GM12878 (cell line): ENCODE data around the gene DDR2. TPM values are rescaled to one million over a fixed set of nuclear protein-coding genes. Genes with fewer than 3 reads are reported as not detected.

Experiments
- ATAC-seq: fragments of 200-7000 bp; cut with Tn5 transposase; 3 replicates; pipeline ENCODE4 v1.9.1; 2020; ENCODE audit warnings: mild to moderate bottlenecking, moderate library complexity
- BruUV-seq: library from RNA; stranded (reverse); fragments of 400-500 nt; replicated peaks from 2 replicates; lab custom pipeline; 2021; lab: Mats Ljungman, UMichigan
- CTCF ChIA-PET: fragments of 300-600 bp; sonication (Branson Sonifier 250); formaldehyde crosslinking; extraction: SDS; loops from one replicate; lab custom pipeline; 2021; ENCODE audit warnings: inconsistent platforms; lab: Yijun Ruan, JAX
- POLR2A ChIA-PET: fragments of 350-600 bp; formaldehyde crosslinking; extraction: SDS; loops from one replicate; lab custom pipeline; 2021; ENCODE audit warnings: inconsistent platforms; lab: Charles Lee
- RAD21 ChIA-PET: fragments of 300-600 bp; sonication (Branson Sonifier 250); formaldehyde crosslinking; loops from one replicate; lab custom pipeline; 2023; ENCODE audit warnings: antibody characterized with exemption; ENCODE audit not compliant: unreplicated experiment; lab: Charles Lee
- SMC1A ChIA-PET: fragments of 300-600 bp; sonication (Branson Sonifier 250); formaldehyde crosslinking; loops from one replicate; lab custom pipeline; 2023; ENCODE audit not compliant: unreplicated experiment, uncharacterized antibody; lab: Charles Lee
- DNase-seq: peaks from one replicate; pipeline ENCODE4 v3.0.0-alpha.2; 2011; ENCODE audit warnings: low read depth, low spot score
- FAIRE-seq: peaks from 3 replicates; lab custom pipeline; 2011; peaks lifted over from hg19 to GRCh38; lab: Jason Lieb, UNC
- H2AFZ ChIP-seq: 2 replicates; pipeline ENCODE4 v1.6.0; 2011; ENCODE audit warnings: low read depth, low read length, control low read depth; ENCODE audit not compliant: control insufficient read depth
- H3K27ac ChIP-seq: 2 replicates; pipeline ENCODE4 v1.5.1; 2011; ENCODE audit warnings: control low read depth; ENCODE audit not compliant: control insufficient read depth, insufficient read depth
- H3K27me3 ChIP-seq, 2 experiments: replicated peaks in 1 of 2; 2 replicates each; pipeline versions ENCODE4 v1.6.0 to v1.6.1; 2011; ENCODE audit warnings: low read length in 1 of 2; ENCODE audit not compliant: control insufficient read depth in 2 of 2, insufficient read depth in 2 of 2
- H3K36me3 ChIP-seq, 2 experiments: 2 replicates each; pipeline ENCODE4 v1.5.1; 2011; ENCODE audit warnings: low read length in 1 of 2; ENCODE audit not compliant: control insufficient read depth in 2 of 2, insufficient read depth in 2 of 2
- H3K4me1 ChIP-seq: 2 replicates; pipeline ENCODE4 v1.6.1; 2011; ENCODE audit warnings: mild to moderate bottlenecking, low read length, moderate library complexity, mixed read lengths; ENCODE audit not compliant: control insufficient read depth, insufficient read depth
- H3K4me2 ChIP-seq: 2 replicates; pipeline ENCODE4 v1.6.0; 2011; ENCODE audit warnings: control low read depth; ENCODE audit not compliant: control insufficient read depth, insufficient read depth
- H3K4me3 ChIP-seq: fragments of 200-600 bp; sonication (generic); 2 replicates; pipeline ENCODE4 v1.5.1; 2016
- H3K79me2 ChIP-seq: 2 replicates; pipeline ENCODE4 v1.6.0; 2011; ENCODE audit warnings: low read length; ENCODE audit not compliant: control insufficient read depth, insufficient read depth
- H3K9ac ChIP-seq: 2 replicates; pipeline ENCODE4 v1.8.0; 2011; ENCODE audit warnings: low read length, control low read depth, mixed read lengths; ENCODE audit not compliant: control insufficient read depth, insufficient read depth
- H3K9me3 ChIP-seq: replicated peaks from 3 replicates; pipeline ENCODE4 v1.5.1; 2011; ENCODE audit warnings: mild to moderate bottlenecking, low read length; ENCODE audit not compliant: control insufficient read depth, insufficient read depth
- H4K20me1 ChIP-seq: 2 replicates; pipeline ENCODE4 v1.6.0; 2011; ENCODE audit not compliant: control insufficient read depth, insufficient read depth
- BCL11A ChIP-seq: IDR thresholded peaks from 2 replicates; pipeline ENCODE4 v1.6.1; 2011; ENCODE audit warnings: low read depth, low read length
- DPF2 ChIP-seq: fragments of 450-650 bp; IDR thresholded peaks from 2 replicates; pipeline ENCODE4 v1.6.1; 2017; ENCODE audit warnings: mild to moderate bottlenecking
- MYB ChIP-seq: fragments of 150-350 bp; IDR thresholded peaks from 2 replicates; pipeline ENCODE4 v1.6.1; 2014; ENCODE audit warnings: mild to moderate bottlenecking, low read depth, low read length, borderline replicate concordance
- RAD21 ChIP-seq: IDR thresholded peaks from 2 replicates; pipeline ENCODE4 v1.6.1; 2011; ENCODE audit warnings: mild to moderate bottlenecking, low read depth, low read length, moderate library complexity; ENCODE audit not compliant: insufficient read depth
- RUNX3 ChIP-seq: IDR thresholded peaks from 2 replicates; pipeline ENCODE4 v1.6.1; 2012; ENCODE audit warnings: low read length, inconsistent platforms
- SMC3 ChIP-seq: IDR thresholded peaks from 2 replicates; pipeline ENCODE4 v1.6.1; 2011; ENCODE audit warnings: low read length, improper control_type of control experiment, borderline replicate concordance
- SRF ChIP-seq, 2 experiments: IDR thresholded peaks; 2 replicates each; pipeline ENCODE4 v1.6.1; 2011; ENCODE audit warnings: low read depth in 2 of 2, low read length in 2 of 2, mild to moderate bottlenecking in 1 of 2, moderate library complexity in 1 of 2
- TARDBP ChIP-seq: IDR thresholded peaks from 2 replicates; pipeline ENCODE4 v1.6.1; 2016; ENCODE audit warnings: borderline replicate concordance
- YY1 ChIP-seq: IDR thresholded peaks from 2 replicates; pipeline ENCODE4 v1.6.1; 2011; ENCODE audit warnings: low read depth, mild to moderate bottlenecking, low read length
- ZNF274 ChIP-seq: IDR thresholded peaks from one replicate; pipeline ENCODE4 v1.8.0; 2011; ENCODE audit not compliant: insufficient read length, insufficient read depth
- WGBS: methylation state at CpG from one replicate; pipeline ENCODE4 v1.1.6; 2016; ENCODE audit warnings: low lambda C conversion rate; ENCODE audit not compliant: insufficient replicate concordance, insufficient coverage; ENCODE audit errors: missing lambda C conversion rate; 5-methylcytosine and 5-hydroxymethylcytosine counted together
- in situ Hi-C: fragments of 300-500 bp; cut with MboI; formaldehyde crosslinking; loops from 9 replicates; pipeline ENCODE4 v1.14.3; 2018; ENCODE audit warnings: mixed read lengths
- intact Hi-C: fragments of 100-400 bp; cut with micrococcal nuclease; formaldehyde crosslinking; loops from one replicate; pipeline ENCODE4 v1.14.2; 2022; ENCODE audit not compliant: unreplicated experiment
- polyA plus RNA-seq, 11 experiments: library from polyadenylated mRNA; depleted of rRNA in 4 of 11; unstranded in 6 of 11; stranded (reverse) in 5 of 11; fragments of >200 nt; fragmentation: Nextera tagmentation in 4 of 11; fragmentation: Illumina TruSeq in 1 of 11; extraction: Ambion mirVana in 4 of 11; extraction: Trizol in 1 of 11; gene quantifications; 1 replicate in 1 of 11; 2 replicates in 10 of 11; pipeline versions ENCODE4 v1.2.1 to v1.2.3, GENCODE V29; 2011 to 2016; ENCODE audit warnings: inconsistent platforms in 2 of 11, missing spikeins in 2 of 11, low read depth in 1 of 11
- total RNA-seq, 4 experiments: library from RNA; depleted of rRNA in 3 of 4; stranded (reverse); fragments of >200 nt in 3 of 4; fragmentation: Illumina TruSeq in 1 of 4; extraction: Trizol in 1 of 4; gene quantifications; 2 replicates each; pipeline versions ENCODE4 v1.2.1 to v1.2.3, GENCODE V29; 2013 to 2021
- TF ChIP-seq, protein P1 (sequence below): fragments of 450-650 bp; IDR thresholded peaks from 2 replicates; pipeline ENCODE4 v1.6.1; 2017; ENCODE audit warnings: antibody characterized with exemption, mild to moderate bottlenecking, moderate library complexity
- TF ChIP-seq, protein P2 (sequence below): fragments of 450-650 bp; formaldehyde crosslinking; IDR thresholded peaks from 2 replicates; pipeline ENCODE4 v1.5.0; 2022; ENCODE audit warnings: mild to moderate bottlenecking, missing genetic modification characterization
- TF ChIP-seq, protein P3 (sequence below): fragments of 450-650 bp; IDR thresholded peaks from 2 replicates; pipeline ENCODE4 v1.6.1; 2016; ENCODE audit warnings: mild to moderate bottlenecking, moderate library complexity, borderline replicate concordance

The DDR2 gene
- total and polyA plus RNA-seq, 10 of the 15 experiments (the other 5 are each of a cell fraction or from before 2014, with no cell fraction given) = 1.9 to 8.8 (median 5.5) TPM

DNA sequence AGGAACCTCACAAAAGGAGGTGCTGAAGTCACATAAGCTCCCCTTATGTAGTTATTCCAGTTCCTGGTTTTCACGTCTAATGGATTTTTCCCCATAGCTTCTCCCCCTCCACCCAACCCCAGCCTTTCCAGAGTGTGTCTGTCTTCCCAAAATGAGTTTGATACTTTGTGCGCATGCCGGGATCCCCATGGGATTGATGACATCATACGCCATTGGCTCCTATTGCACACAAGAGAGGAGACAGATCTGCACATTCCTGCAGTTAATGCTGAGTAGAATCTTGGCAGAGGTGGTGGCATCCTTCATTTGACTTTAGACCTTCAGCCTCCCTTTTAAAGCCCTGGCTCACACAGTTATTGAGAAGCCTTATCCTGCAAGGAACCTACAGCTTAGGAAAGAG, 71.4 kb downstream of the DDR2 start:
- Histone ChIP-seq H3K4me1 (0 out of 2 replicates have a peak, but pooled peaks cover 5% of the 10 kb centered on the region), H3K9me3 (no peaks in the 10 kb centered on the region), H3K36me3 (no peaks in the 10 kb centered on the region), H3K9ac (no peak overlapping the region), H3K27ac (no peak overlapping the region), H4K20me1 (no peaks in the 10 kb centered on the region), H3K4me2 (no peak overlapping the region), H3K79me2 (no peaks in the 10 kb centered on the region), H2AFZ (no peak overlapping the region), H3K27me3 (no peaks in the 10 kb centered on the region), H3K4me3 (no peak overlapping the region)
- DNase-seq (no peak), FAIRE-seq (no peak), ATAC-seq (no peak)
- intact Hi-C loops = no loop called here
- RAD21 ChIA-PET = interaction anchor here (4.7 kb wide), 1 partner anchor 72 kb away, joined by 39 read pairs; the partner anchor contains the start of gene DDR2
- POLR2A ChIA-PET = no interaction called here
- SMC1A ChIA-PET = interaction anchor here (0.6 to 5.5 kb wide), 3 partner anchors 16 to 72 kb away, joined by 3 to 39 read pairs (median 3); partner anchors contain the start of gene DDR2
- CTCF ChIA-PET = no interaction called here
- in situ Hi-C loops = no loop called here
- BruUV-seq = no TSS peak
- WGBS = 100% methylated on average over 4 of the region's 4 CpGs
- no peak for TF ChIP-seq RUNX3
- no peak for TF ChIP-seq TARDBP
- no peak for TF ChIP-seq RAD21
- no peak for TF ChIP-seq ZNF274
- TF ChIP-seq DPF2 = no peak
- TF ChIP-seq, protein P1, sequence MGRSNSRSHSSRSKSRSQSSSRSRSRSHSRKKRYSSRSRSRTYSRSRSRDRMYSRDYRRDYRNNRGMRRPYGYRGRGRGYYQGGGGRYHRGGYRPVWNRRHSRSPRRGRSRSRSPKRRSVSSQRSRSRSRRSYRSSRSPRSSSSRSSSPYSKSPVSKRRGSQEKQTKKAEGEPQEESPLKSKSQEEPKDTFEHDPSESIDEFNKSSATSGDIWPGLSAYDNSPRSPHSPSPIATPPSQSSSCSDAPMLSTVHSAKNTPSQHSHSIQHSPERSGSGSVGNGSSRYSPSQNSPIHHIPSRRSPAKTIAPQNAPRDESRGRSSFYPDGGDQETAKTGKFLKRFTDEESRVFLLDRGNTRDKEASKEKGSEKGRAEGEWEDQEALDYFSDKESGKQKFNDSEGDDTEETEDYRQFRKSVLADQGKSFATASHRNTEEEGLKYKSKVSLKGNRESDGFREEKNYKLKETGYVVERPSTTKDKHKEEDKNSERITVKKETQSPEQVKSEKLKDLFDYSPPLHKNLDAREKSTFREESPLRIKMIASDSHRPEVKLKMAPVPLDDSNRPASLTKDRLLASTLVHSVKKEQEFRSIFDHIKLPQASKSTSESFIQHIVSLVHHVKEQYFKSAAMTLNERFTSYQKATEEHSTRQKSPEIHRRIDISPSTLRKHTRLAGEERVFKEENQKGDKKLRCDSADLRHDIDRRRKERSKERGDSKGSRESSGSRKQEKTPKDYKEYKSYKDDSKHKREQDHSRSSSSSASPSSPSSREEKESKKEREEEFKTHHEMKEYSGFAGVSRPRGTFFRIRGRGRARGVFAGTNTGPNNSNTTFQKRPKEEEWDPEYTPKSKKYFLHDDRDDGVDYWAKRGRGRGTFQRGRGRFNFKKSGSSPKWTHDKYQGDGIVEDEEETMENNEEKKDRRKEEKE = no peak
- TF ChIP-seq, protein P2, sequence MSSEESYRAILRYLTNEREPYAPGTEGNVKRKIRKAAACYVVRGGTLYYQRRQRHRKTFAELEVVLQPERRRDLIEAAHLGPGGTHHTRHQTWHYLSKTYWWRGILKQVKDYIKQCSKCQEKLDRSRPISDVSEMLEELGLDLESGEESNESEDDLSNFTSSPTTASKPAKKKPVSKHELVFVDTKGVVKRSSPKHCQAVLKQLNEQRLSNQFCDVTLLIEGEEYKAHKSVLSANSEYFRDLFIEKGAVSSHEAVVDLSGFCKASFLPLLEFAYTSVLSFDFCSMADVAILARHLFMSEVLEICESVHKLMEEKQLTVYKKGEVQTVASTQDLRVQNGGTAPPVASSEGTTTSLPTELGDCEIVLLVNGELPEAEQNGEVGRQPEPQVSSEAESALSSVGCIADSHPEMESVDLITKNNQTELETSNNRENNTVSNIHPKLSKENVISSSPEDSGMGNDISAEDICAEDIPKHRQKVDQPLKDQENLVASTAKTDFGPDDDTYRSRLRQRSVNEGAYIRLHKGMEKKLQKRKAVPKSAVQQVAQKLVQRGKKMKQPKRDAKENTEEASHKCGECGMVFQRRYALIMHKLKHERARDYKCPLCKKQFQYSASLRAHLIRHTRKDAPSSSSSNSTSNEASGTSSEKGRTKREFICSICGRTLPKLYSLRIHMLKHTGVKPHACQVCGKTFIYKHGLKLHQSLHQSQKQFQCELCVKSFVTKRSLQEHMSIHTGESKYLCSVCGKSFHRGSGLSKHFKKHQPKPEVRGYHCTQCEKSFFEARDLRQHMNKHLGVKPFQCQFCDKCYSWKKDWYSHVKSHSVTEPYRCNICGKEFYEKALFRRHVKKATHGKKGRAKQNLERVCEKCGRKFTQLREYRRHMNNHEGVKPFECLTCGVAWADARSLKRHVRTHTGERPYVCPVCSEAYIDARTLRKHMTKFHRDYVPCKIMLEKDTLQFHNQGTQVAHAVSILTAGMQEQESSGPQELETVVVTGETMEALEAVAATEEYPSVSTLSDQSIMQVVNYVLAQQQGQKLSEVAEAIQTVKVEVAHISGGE (CRISPR knock-in tag) = no peak
- no peak for TF ChIP-seq BCL11A
- no peak for TF ChIP-seq MYB
- no peak for TF ChIP-seq YY1
- TF ChIP-seq SRF (IDR thresholded peaks at IDR 0.05; ENCODE audit: low read depth in 2 of 2, low read length in 2 of 2) = no peak
- no peak for TF ChIP-seq SMC3
- TF ChIP-seq, protein P3, sequence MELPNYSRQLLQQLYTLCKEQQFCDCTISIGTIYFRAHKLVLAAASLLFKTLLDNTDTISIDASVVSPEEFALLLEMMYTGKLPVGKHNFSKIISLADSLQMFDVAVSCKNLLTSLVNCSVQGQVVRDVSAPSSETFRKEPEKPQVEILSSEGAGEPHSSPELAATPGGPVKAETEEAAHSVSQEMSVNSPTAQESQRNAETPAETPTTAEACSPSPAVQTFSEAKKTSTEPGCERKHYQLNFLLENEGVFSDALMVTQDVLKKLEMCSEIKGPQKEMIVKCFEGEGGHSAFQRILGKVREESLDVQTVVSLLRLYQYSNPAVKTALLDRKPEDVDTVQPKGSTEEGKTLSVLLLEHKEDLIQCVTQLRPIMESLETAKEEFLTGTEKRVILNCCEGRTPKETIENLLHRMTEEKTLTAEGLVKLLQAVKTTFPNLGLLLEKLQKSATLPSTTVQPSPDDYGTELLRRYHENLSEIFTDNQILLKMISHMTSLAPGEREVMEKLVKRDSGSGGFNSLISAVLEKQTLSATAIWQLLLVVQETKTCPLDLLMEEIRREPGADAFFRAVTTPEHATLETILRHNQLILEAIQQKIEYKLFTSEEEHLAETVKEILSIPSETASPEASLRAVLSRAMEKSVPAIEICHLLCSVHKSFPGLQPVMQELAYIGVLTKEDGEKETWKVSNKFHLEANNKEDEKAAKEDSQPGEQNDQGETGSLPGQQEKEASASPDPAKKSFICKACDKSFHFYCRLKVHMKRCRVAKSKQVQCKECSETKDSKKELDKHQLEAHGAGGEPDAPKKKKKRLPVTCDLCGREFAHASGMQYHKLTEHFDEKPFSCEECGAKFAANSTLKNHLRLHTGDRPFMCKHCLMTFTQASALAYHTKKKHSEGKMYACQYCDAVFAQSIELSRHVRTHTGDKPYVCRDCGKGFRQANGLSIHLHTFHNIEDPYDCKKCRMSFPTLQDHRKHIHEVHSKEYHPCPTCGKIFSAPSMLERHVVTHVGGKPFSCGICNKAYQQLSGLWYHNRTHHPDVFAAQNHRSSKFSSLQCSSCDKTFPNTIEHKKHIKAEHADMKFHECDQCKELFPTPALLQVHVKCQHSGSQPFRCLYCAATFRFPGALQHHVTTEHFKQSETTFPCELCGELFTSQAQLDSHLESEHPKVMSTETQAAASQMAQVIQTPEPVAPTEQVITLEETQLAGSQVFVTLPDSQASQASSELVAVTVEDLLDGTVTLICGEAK = no peak
